GM23338 (cell line): ENCODE results near the gene LRRC25. TPM values are rescaled to one million over a fixed set of nuclear protein-coding genes. Genes with fewer than 3 reads are reported as not detected.
A peak's percentile ranks its signal among the peaks of the same experiment; 100 is the strongest.

Source experiments
- ATAC-seq: fragments of 200-7000 bp; cut with Tn5 transposase; 3 replicates; pipeline ENCODE4 v1.9.1; 2020
- DNase-seq: peaks from one replicate; pipeline ENCODE4 v3.0.0-alpha.2; 2015; ENCODE audit warnings: low spot score
- H2AFZ ChIP-seq: fragments of 200-600 bp; sonication (generic); 2 replicates; pipeline ENCODE4 v1.8.0; 2016; ENCODE audit warnings: antibody characterized with exemption, mild to moderate bottlenecking, moderate library complexity
- H3F3A ChIP-seq: fragments of 200-600 bp; sonication (generic); replicated peaks from 2 replicates; pipeline ENCODE4 v1.8.0; 2017; ENCODE audit warnings: antibody characterized with exemption, mixed run types, low read depth
- H3K27ac ChIP-seq: fragments of 200-600 bp; sonication (generic); 2 replicates; pipeline ENCODE4 v1.6.1; 2016; ENCODE audit warnings: low read depth
- H3K27me3 ChIP-seq: fragments of 200-600 bp; sonication (generic); 2 replicates; pipeline ENCODE4 v1.8.0; 2016; ENCODE audit warnings: mild to moderate bottlenecking, mixed run types, moderate library complexity; ENCODE audit not compliant: insufficient read depth
- H3K36me3 ChIP-seq: fragments of 200-600 bp; sonication (generic); 2 replicates; pipeline ENCODE4 v1.8.0; 2016; ENCODE audit warnings: mild to moderate bottlenecking; ENCODE audit not compliant: insufficient read depth
- H3K4me1 ChIP-seq: fragments of 200-600 bp; sonication (generic); 2 replicates; pipeline ENCODE4 v1.8.0; 2016; ENCODE audit warnings: mild to moderate bottlenecking, moderate library complexity; ENCODE audit not compliant: insufficient read depth
- H3K4me2 ChIP-seq: fragments of 200-600 bp; sonication (generic); 2 replicates; pipeline ENCODE4 v1.7.1; 2017; ENCODE audit warnings: mixed run types
- H3K4me3 ChIP-seq: fragments of 200-600 bp; sonication (generic); 2 replicates; pipeline ENCODE4 v1.6.1; 2016; ENCODE audit warnings: mixed run types
- H3K79me2 ChIP-seq: fragments of 200-600 bp; sonication (generic); replicated peaks from 2 replicates; pipeline ENCODE4 v1.8.0; 2017; ENCODE audit warnings: mild to moderate bottlenecking; ENCODE audit not compliant: insufficient read depth
- H3K9me2 ChIP-seq: fragments of 200-600 bp; sonication (generic); 2 replicates; pipeline ENCODE4 v1.8.0; 2017; ENCODE audit not compliant: insufficient read depth
- H4K20me1 ChIP-seq: fragments of 200-600 bp; sonication (generic); replicated peaks from 2 replicates; pipeline ENCODE4 v1.8.0; 2017; ENCODE audit warnings: mild to moderate bottlenecking; ENCODE audit not compliant: insufficient read depth
- H3K27ac Mint-ChIP-seq: 2 replicates; pipeline ENCODE4 v1.8.0; 2020; ENCODE audit warnings: inconsistent platforms, mild to moderate bottlenecking, moderate library complexity, mixed read lengths
- H3K27me3 Mint-ChIP-seq: 3 replicates; pipeline ENCODE4 v1.8.0; 2022; ENCODE audit warnings: low read depth, mild to moderate bottlenecking, moderate library complexity, mixed read lengths, inconsistent platforms; ENCODE audit not compliant: insufficient read depth, poor library complexity
- H3K36me3 Mint-ChIP-seq: 3 replicates; pipeline ENCODE4 v1.8.0; 2021; ENCODE audit warnings: low read depth, mild to moderate bottlenecking, inconsistent platforms, moderate library complexity, mixed read lengths
- H3K4me1 Mint-ChIP-seq: 3 replicates; pipeline ENCODE4 v1.8.0; 2020; ENCODE audit warnings: mild to moderate bottlenecking, inconsistent platforms, mixed read lengths
- H3K4me3 Mint-ChIP-seq: 3 replicates; pipeline ENCODE4 v1.8.0; 2021; ENCODE audit warnings: moderate library complexity, mild to moderate bottlenecking, inconsistent platforms, mixed read lengths
- H3K9me3 Mint-ChIP-seq: 3 replicates; pipeline ENCODE4 v1.8.0; 2020; ENCODE audit warnings: moderate library complexity, mild to moderate bottlenecking, inconsistent platforms, mixed read lengths
- CREB1 ChIP-seq: fragments of 250-450 bp; sonication (Bioruptor Pico); IDR thresholded peaks from 2 replicates; pipeline ENCODE4 v1.5.0; 2020; ENCODE audit warnings: low read depth, mild to moderate bottlenecking, moderate library complexity
- CTCF ChIP-seq, 2 experiments: fragments of 200-600 bp in 1 of 2; sonication (generic) in 1 of 2; conservative IDR thresholded peaks; 2 replicates each; pipeline versions ENCODE4 v1.5.1 to v1.6.1; 2016 to 2017; ENCODE audit warnings: antibody characterized with exemption in 2 of 2, low read depth in 2 of 2, mild to moderate bottlenecking in 2 of 2, moderate library complexity in 1 of 2
- EZH2 ChIP-seq: fragments of 200-600 bp; sonication (generic); IDR thresholded peaks from one replicate; pipeline ENCODE4 v1.8.0; 2017; ENCODE audit warnings: antibody characterized with exemption, mild to moderate bottlenecking, low read depth; ENCODE audit not compliant: unreplicated experiment
- EZH2phosphoT487 ChIP-seq: fragments of 200-600 bp; sonication (generic); IDR thresholded peaks from one replicate; pipeline ENCODE4 v1.8.1; 2018; ENCODE audit warnings: antibody characterized with exemption; ENCODE audit not compliant: unreplicated experiment
- JUNB ChIP-seq: IDR thresholded peaks from one replicate; pipeline ENCODE4 v1.6.1; 2016; ENCODE audit warnings: antibody characterized with exemption; ENCODE audit not compliant: unreplicated experiment
- NANOG ChIP-seq: IDR thresholded peaks from 2 replicates; pipeline ENCODE4 v1.6.1; 2016; ENCODE audit warnings: antibody characterized with exemption, borderline replicate concordance
- POLR2AphosphoS5 ChIP-seq: IDR thresholded peaks from 2 replicates; pipeline ENCODE4 v1.6.1; 2016; ENCODE audit warnings: antibody characterized with exemption, low read depth
- STAT1 ChIP-seq: IDR thresholded peaks from one replicate; pipeline ENCODE4 v1.6.1; 2016; ENCODE audit warnings: antibody characterized with exemption; ENCODE audit not compliant: unreplicated experiment
- ZNF114 ChIP-seq: fragments of 250-450 bp; sonication (Bioruptor Pico); IDR thresholded peaks from 2 replicates; pipeline ENCODE4 v1.5.0; 2020; ENCODE audit warnings: mild to moderate bottlenecking, moderate library complexity
- ZNF331 ChIP-seq: fragments of 250-450 bp; sonication (Bioruptor Pico); IDR thresholded peaks from 2 replicates; pipeline ENCODE4 v1.5.0; 2020; ENCODE audit warnings: low read depth, mild to moderate bottlenecking, moderate library complexity
- ZNF462 ChIP-seq: fragments of 250-450 bp; sonication (Bioruptor Pico); IDR thresholded peaks from 2 replicates; pipeline ENCODE4 v1.5.0; 2020; ENCODE audit warnings: mild to moderate bottlenecking, moderate library complexity
- polyA plus RNA-seq: library from polyadenylated mRNA; unstranded; fragments of >200 nt; fragmentation: Nextera tagmentation; extraction: Ambion mirVana; gene quantifications from 2 replicates; pipeline ENCODE4 v1.2.1, GENCODE V29; 2016
- total RNA-seq: library from RNA; depleted of rRNA; stranded (reverse); fragments of >200 nt; shearing (Covaris generic); gene quantifications from 2 replicates; pipeline ENCODE4 v1.2.3, GENCODE V29; 2014
- TF ChIP-seq, protein P1 (sequence below): IDR thresholded peaks from 2 replicates; pipeline ENCODE4 v1.6.1; 2016; ENCODE audit warnings: antibody characterized with exemption

LRRC25 gene
- total and polyA plus RNA-seq, 2 experiments from 2014 or later, result 0.17 to 0.24 TPM

- no peak overlapping the region for H3K4me3 ChIP-seq
- Mint-ChIP-seq H3K27ac (peak overlapping the region; percentile 90), H3K27me3 (peaks cover 22% of the 10 kb centered on the region), H3K36me3 (peaks cover 50% of the 10 kb centered on the region), H3K9me3 (peaks cover 3% of the 10 kb centered on the region; the same call in 1 of the 3 replicates), H3K4me3 (peak overlapping the region; percentile 28; the same call in 2 of the 3 replicates), H3K4me1 (peaks cover 40% of the 10 kb centered on the region)
- H3K27ac ChIP-seq, result peak overlapping the region; percentile 41; the same call in 1 of the 2 replicates
- ATAC-seq (peak; percentile 67), DNase-seq (peak; percentile 84)
- peaks cover 24% of the 10 kb centered on the region for H3K4me1 ChIP-seq
- no peak overlapping the region for H2AFZ ChIP-seq
- H3K36me3 ChIP-seq, result 0 out of 2 replicates have a peak, but pooled peaks cover 3% of the 10 kb centered on the region
- H3K27me3 ChIP-seq, result no peaks in the 10 kb centered on the region
- TF ChIP-seq STAT1, result no peak
- TF ChIP-seq ZNF114 (CRISPR knock-in tag), result no peak
- no peak for TF ChIP-seq JUNB
- TF ChIP-seq NANOG, result no peak
- TF ChIP-seq EZH2phosphoT487, result no peak
- TF ChIP-seq ZNF331 (CRISPR knock-in tag), result no peak
- H3K4me2 ChIP-seq, result no peak overlapping the region
- no peaks in the 10 kb centered on the region; the same call in 1 of the 2 replicates for H3K79me2 ChIP-seq
- peaks cover 30% of the 10 kb centered on the region for H3F3A ChIP-seq
- H4K20me1 ChIP-seq, result no peaks in the 10 kb centered on the region
- H3K9me2 ChIP-seq, result no peaks in the 10 kb centered on the region
These were observed 51.3 kb downstream of the LRRC25 start for GRCh38 chr19:18346091-18346490.

DNA sequence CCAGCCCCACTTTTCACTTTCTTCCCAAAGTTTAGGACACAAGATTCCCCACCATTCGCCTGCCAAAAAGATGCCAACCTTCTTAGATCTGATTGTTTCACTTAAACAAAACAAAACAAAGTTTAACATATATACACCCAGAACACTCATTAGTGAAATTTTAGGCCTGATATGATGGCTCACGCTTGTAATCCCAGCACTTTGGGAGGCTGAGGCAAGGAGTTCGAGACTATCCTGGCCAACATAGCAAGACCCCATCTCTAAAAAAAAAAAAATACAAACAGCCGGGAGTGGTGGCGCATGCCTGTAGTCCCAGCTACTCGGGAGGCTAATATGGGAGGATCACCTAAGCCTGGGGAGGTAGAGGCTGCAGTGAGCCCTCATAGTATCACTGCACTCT is 52.1 kb downstream of the LRRC25 start:
- Histone ChIP-seq H3K4me1 (peaks cover 24% of the 10 kb centered on the region), H3K4me3 (no peak overlapping the region), H3K9me2 (no peaks in the 10 kb centered on the region), H3K79me2 (no peaks in the 10 kb centered on the region; the same call in 1 of the 2 replicates), H3K27ac (peak overlapping the region; percentile 41; the same call in 1 of the 2 replicates), H3K36me3 (0 out of 2 replicates have a peak, but pooled peaks cover 2% of the 10 kb centered on the region), H2AFZ (no peak overlapping the region), H4K20me1 (no peaks in the 10 kb centered on the region), H3F3A (peaks cover 28% of the 10 kb centered on the region), H3K4me2 (no peak overlapping the region), H3K27me3 (no peaks in the 10 kb centered on the region)
- no peak overlapping the region; the same call in 2 of the 3 replicates for H3K4me3 Mint-ChIP-seq
- peaks cover 3% of the 10 kb centered on the region; the same call in 1 of the 3 replicates for H3K9me3 Mint-ChIP-seq
- H3K36me3 Mint-ChIP-seq, result peaks cover 46% of the 10 kb centered on the region
- peaks cover 40% of the 10 kb centered on the region for H3K4me1 Mint-ChIP-seq
- no peak for ATAC-seq
- no peak overlapping the region for H3K27ac Mint-ChIP-seq
- DNase-seq, result no peak
- peaks cover 22% of the 10 kb centered on the region for H3K27me3 Mint-ChIP-seq
- TF ChIP-seq, protein P1, sequence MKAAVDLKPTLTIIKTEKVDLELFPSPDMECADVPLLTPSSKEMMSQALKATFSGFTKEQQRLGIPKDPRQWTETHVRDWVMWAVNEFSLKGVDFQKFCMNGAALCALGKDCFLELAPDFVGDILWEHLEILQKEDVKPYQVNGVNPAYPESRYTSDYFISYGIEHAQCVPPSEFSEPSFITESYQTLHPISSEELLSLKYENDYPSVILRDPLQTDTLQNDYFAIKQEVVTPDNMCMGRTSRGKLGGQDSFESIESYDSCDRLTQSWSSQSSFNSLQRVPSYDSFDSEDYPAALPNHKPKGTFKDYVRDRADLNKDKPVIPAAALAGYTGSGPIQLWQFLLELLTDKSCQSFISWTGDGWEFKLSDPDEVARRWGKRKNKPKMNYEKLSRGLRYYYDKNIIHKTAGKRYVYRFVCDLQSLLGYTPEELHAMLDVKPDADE, result no peak
- TF ChIP-seq NANOG (no peak), ZNF114 (CRISPR knock-in tag) (no peak), POLR2AphosphoS5 (no peak), STAT1 (no peak), EZH2 (no peak), JUNB (no peak), EZH2phosphoT487 (no peak), CTCF (conservative IDR thresholded peaks at IDR 0.05; ENCODE audit: low read depth in 2 of 2) (no peak), ZNF462 (CRISPR knock-in tag) (no peak), CREB1 (CRISPR knock-in tag) (no peak)
